A673 (cell line): Measurements from ENCODE around the gene SORL1. TPM values are rescaled to one million over a fixed set of nuclear protein-coding genes. Genes with fewer than 3 reads are reported as not detected.

Experiments used
- BruUV-seq: library from RNA; stranded (reverse); fragments of 400-500 nt; replicated peaks from 2 replicates; lab custom pipeline; 2021; lab: Mats Ljungman, UMichigan
- CTCF ChIA-PET: fragments of 300-600 bp; sonication (Branson Sonifier 250); formaldehyde crosslinking; loops from one replicate; lab custom pipeline; 2022; ENCODE audit warnings: antibody characterized with exemption; lab: Charles Lee
- POLR2A ChIA-PET: fragments of 300-600 bp; sonication (Branson Sonifier 250); formaldehyde crosslinking; loops from one replicate; lab custom pipeline; 2022; ENCODE audit warnings: antibody characterized with exemption; ENCODE audit not compliant: low non-redundant PET; lab: Charles Lee
- DNase-seq: peaks from one replicate; pipeline ENCODE4 v3.0.0-alpha.2; 2015; ENCODE audit warnings: low spot score
- H3K27ac ChIP-seq: fragments of 200-600 bp; sonication (generic); 2 replicates; pipeline ENCODE4 v1.5.1; 2016; ENCODE audit warnings: mixed run types, low read depth, mild to moderate bottlenecking, mixed read lengths, antibody characterized with exemption, low read length; ENCODE audit not compliant: poor library complexity, severe bottlenecking
- H3K27me3 ChIP-seq: fragments of 200-600 bp; sonication (generic); replicated peaks from 2 replicates; pipeline ENCODE4 v1.6.1; 2017; ENCODE audit warnings: mixed run types, low read depth, mild to moderate bottlenecking, mixed read lengths, antibody characterized with exemption, low read length; ENCODE audit not compliant: insufficient read depth, poor library complexity
- H3K36me3 ChIP-seq: fragments of 200-600 bp; sonication (generic); 2 replicates; pipeline ENCODE4 v1.6.1; 2016; ENCODE audit warnings: mixed run types, mild to moderate bottlenecking, mixed read lengths, antibody characterized with exemption, low read length; ENCODE audit not compliant: insufficient read depth, poor library complexity, severe bottlenecking
- H3K4me1 ChIP-seq: fragments of 200-600 bp; sonication (generic); 2 replicates; pipeline ENCODE4 v1.6.1; 2017; ENCODE audit warnings: mixed run types, mild to moderate bottlenecking, mixed read lengths, antibody characterized with exemption, low read length; ENCODE audit not compliant: insufficient read depth, poor library complexity, severe bottlenecking
- H3K4me3 ChIP-seq: fragments of 200-600 bp; sonication (generic); 2 replicates; pipeline ENCODE4 v1.5.1; 2016; ENCODE audit warnings: low read depth, mixed run types, mild to moderate bottlenecking, mixed read lengths, low read length; ENCODE audit not compliant: poor library complexity, severe bottlenecking
- H3K9me3 ChIP-seq: fragments of 200-600 bp; sonication (generic); 2 replicates; pipeline ENCODE4 v1.6.1; 2016; ENCODE audit warnings: mixed run types, low read depth, mild to moderate bottlenecking, mixed read lengths, antibody characterized with exemption, low read length; ENCODE audit not compliant: poor library complexity, severe bottlenecking
- CTCF ChIP-seq: fragments of 300-800, 200-600 bp; sonication (generic); conservative IDR thresholded peaks from 2 replicates; pipeline ENCODE4 v1.5.1; 2017; ENCODE audit warnings: low read depth, mild to moderate bottlenecking, antibody characterized with exemption, low read length, moderate library complexity, mixed read lengths
- EZH2 ChIP-seq: fragments of 200-600 bp; sonication (generic); IDR thresholded peaks from 2 replicates; pipeline ENCODE4 v1.6.1; 2017; ENCODE audit warnings: borderline replicate concordance, low read depth, mild to moderate bottlenecking, mixed read lengths, antibody characterized with exemption, low read length; ENCODE audit not compliant: poor library complexity, severe bottlenecking
- intact Hi-C: fragments of 100-400 bp; cut with micrococcal nuclease; formaldehyde crosslinking; loops from one replicate; pipeline ENCODE4 v1.10.0; 2022; ENCODE audit not compliant: unreplicated experiment
- total RNA-seq: library from RNA; stranded (reverse); gene quantifications from 2 replicates; pipeline ENCODE4 v1.2.3, GENCODE V29; 2021

SORL1 gene
- total RNA-seq, 1 experiment from 2014 or later: 0.95 TPM

GRCh38 chr11:121560236-121560635 is 108.1 kb downstream of the SORL1 start:
- no peaks in the 10 kb centered on the region for H3K4me1 ChIP-seq
- peaks cover 22% of the 10 kb centered on the region for H3K27me3 ChIP-seq
- H3K36me3 ChIP-seq: no peaks in the 10 kb centered on the region
- TF ChIP-seq CTCF: no peak
- no peak for TF ChIP-seq EZH2
- ChIA-PET POLR2A (no interaction called here), CTCF (no interaction called here)
- intact Hi-C loops: no loop called here
- DNase-seq: no peak
- BruUV-seq: no TSS peak
- H3K4me3 ChIP-seq: no peak overlapping the region
- no peak overlapping the region for H3K27ac ChIP-seq
- H3K9me3 ChIP-seq: no peaks in the 10 kb centered on the region

DNA sequence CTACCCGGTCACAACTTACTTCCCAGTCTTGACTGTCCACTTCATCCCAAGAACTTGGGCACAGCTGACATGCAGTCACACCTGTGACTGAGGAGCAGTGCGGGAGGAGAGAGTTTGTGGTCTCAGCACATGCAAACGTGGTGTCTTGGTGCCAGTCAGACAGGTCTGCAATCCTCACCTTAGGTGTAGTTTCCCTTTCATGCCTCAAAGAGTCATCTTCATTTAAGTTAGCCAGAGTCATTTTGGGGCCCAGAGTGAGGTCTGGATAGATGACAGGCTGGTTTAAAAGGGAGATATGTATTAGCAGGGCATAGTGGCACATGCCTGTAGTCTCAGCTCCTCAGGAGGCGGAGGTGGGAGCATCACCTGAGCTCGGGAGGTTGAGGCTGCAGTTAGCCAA is 109.1 kb downstream of the SORL1 start:
- H3K4me1 ChIP-seq: no peaks in the 10 kb centered on the region
- H3K9me3 ChIP-seq: no peaks in the 10 kb centered on the region
- H3K27ac ChIP-seq: no peak overlapping the region
- TF ChIP-seq CTCF (no peak), EZH2 (no peak)
- H3K4me3 ChIP-seq: no peak overlapping the region
- H3K36me3 ChIP-seq: no peaks in the 10 kb centered on the region
- H3K27me3 ChIP-seq: peaks cover 22% of the 10 kb centered on the region
- CTCF ChIA-PET: no interaction called here
- POLR2A ChIA-PET: no interaction called here
- DNase-seq: no peak
- BruUV-seq: no TSS peak
- intact Hi-C loops: no loop called here

DNA sequence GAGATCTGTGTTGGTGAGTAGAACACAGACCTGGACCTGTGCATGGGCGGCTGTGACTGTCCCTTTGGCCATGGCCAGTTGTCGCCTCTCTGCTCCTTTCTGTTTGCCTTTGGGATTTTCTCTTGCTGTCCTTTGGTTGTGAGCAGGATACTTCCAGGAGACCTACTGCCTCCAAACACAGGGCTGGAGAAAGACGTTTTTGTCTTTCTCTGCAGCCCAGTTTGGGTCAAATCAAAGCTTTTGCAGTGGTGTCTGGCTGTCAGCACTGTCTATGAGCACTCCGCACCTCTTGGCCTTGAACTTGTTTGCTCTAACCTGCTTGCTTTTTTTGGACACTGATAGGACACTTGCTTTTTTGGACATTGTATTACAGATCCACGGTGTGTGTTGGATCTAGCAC is 109.6 kb downstream of the SORL1 start:
- no peak for DNase-seq
- CTCF ChIA-PET: no interaction called here

More for the DNA sequence above, 109.6 kb downstream of the SORL1 start:
- H3K4me1 ChIP-seq: no peaks in the 10 kb centered on the region
- H3K9me3 ChIP-seq: no peaks in the 10 kb centered on the region
- no peak overlapping the region for H3K4me3 ChIP-seq
- no peak for TF ChIP-seq CTCF
- TF ChIP-seq EZH2: no peak
- intact Hi-C loops: no loop called here
- POLR2A ChIA-PET: no interaction called here
- H3K27me3 ChIP-seq: peaks cover 17% of the 10 kb centered on the region
- BruUV-seq: no TSS peak
- no peaks in the 10 kb centered on the region for H3K36me3 ChIP-seq
- H3K27ac ChIP-seq: no peak overlapping the region
